ENCODE measurements around the gene SLC13A2.

DNA sequence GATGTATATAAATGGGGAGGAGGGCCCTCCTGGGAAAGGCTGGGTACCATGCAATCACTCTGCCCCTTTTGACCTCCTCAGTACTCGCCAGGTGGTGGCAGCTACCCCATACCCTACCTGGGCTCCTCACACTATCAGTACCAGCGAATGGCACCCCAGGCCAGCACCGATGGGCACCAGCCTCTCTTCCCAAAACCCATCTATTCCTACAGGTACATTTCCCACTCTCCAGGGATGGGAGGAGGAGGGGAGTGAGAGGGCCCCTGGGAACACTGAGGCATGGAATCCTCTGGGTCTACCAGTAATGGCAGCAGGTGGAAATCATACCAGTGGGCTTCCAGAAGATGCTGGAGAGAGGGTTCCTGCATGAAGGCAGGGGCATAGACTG lies 55.6 kb downstream of the SLC13A2 start:
- TF ChIP-seq, protein P1, sequence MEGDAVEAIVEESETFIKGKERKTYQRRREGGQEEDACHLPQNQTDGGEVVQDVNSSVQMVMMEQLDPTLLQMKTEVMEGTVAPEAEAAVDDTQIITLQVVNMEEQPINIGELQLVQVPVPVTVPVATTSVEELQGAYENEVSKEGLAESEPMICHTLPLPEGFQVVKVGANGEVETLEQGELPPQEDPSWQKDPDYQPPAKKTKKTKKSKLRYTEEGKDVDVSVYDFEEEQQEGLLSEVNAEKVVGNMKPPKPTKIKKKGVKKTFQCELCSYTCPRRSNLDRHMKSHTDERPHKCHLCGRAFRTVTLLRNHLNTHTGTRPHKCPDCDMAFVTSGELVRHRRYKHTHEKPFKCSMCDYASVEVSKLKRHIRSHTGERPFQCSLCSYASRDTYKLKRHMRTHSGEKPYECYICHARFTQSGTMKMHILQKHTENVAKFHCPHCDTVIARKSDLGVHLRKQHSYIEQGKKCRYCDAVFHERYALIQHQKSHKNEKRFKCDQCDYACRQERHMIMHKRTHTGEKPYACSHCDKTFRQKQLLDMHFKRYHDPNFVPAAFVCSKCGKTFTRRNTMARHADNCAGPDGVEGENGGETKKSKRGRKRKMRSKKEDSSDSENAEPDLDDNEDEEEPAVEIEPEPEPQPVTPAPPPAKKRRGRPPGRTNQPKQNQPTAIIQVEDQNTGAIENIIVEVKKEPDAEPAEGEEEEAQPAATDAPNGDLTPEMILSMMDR (conservative IDR thresholded peaks at IDR 0.05; ENCODE audit: low read depth in 2 of 2) = no peak
- TF ChIP-seq POLR2AphosphoS5 (IDR thresholded peaks at IDR 0.05; ENCODE audit: low read depth) (no peak), EZH2 (IDR thresholded peaks at IDR 0.05; ENCODE audit: low read depth, unreplicated experiment) (no peak), NANOG (IDR thresholded peaks at IDR 0.05; ENCODE audit: borderline replicate concordance) (no peak), ZNF331 (CRISPR knock-in tag; IDR thresholded peaks at IDR 0.05; ENCODE audit: low read depth) (no peak), CREB1 (CRISPR knock-in tag; IDR thresholded peaks at IDR 0.05; ENCODE audit: low read depth) (no peak), EZH2phosphoT487 (IDR thresholded peaks at IDR 0.05; ENCODE audit: unreplicated experiment) (no peak), STAT1 (IDR thresholded peaks at IDR 0.05; ENCODE audit: unreplicated experiment) (no peak)
- TF ChIP-seq, protein P2, sequence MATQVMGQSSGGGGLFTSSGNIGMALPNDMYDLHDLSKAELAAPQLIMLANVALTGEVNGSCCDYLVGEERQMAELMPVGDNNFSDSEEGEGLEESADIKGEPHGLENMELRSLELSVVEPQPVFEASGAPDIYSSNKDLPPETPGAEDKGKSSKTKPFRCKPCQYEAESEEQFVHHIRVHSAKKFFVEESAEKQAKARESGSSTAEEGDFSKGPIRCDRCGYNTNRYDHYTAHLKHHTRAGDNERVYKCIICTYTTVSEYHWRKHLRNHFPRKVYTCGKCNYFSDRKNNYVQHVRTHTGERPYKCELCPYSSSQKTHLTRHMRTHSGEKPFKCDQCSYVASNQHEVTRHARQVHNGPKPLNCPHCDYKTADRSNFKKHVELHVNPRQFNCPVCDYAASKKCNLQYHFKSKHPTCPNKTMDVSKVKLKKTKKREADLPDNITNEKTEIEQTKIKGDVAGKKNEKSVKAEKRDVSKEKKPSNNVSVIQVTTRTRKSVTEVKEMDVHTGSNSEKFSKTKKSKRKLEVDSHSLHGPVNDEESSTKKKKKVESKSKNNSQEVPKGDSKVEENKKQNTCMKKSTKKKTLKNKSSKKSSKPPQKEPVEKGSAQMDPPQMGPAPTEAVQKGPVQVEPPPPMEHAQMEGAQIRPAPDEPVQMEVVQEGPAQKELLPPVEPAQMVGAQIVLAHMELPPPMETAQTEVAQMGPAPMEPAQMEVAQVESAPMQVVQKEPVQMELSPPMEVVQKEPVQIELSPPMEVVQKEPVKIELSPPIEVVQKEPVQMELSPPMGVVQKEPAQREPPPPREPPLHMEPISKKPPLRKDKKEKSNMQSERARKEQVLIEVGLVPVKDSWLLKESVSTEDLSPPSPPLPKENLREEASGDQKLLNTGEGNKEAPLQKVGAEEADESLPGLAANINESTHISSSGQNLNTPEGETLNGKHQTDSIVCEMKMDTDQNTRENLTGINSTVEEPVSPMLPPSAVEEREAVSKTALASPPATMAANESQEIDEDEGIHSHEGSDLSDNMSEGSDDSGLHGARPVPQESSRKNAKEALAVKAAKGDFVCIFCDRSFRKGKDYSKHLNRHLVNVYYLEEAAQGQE (IDR thresholded peaks at IDR 0.05; ENCODE audit: unreplicated experiment) = no peak
- TF ChIP-seq, protein P3, sequence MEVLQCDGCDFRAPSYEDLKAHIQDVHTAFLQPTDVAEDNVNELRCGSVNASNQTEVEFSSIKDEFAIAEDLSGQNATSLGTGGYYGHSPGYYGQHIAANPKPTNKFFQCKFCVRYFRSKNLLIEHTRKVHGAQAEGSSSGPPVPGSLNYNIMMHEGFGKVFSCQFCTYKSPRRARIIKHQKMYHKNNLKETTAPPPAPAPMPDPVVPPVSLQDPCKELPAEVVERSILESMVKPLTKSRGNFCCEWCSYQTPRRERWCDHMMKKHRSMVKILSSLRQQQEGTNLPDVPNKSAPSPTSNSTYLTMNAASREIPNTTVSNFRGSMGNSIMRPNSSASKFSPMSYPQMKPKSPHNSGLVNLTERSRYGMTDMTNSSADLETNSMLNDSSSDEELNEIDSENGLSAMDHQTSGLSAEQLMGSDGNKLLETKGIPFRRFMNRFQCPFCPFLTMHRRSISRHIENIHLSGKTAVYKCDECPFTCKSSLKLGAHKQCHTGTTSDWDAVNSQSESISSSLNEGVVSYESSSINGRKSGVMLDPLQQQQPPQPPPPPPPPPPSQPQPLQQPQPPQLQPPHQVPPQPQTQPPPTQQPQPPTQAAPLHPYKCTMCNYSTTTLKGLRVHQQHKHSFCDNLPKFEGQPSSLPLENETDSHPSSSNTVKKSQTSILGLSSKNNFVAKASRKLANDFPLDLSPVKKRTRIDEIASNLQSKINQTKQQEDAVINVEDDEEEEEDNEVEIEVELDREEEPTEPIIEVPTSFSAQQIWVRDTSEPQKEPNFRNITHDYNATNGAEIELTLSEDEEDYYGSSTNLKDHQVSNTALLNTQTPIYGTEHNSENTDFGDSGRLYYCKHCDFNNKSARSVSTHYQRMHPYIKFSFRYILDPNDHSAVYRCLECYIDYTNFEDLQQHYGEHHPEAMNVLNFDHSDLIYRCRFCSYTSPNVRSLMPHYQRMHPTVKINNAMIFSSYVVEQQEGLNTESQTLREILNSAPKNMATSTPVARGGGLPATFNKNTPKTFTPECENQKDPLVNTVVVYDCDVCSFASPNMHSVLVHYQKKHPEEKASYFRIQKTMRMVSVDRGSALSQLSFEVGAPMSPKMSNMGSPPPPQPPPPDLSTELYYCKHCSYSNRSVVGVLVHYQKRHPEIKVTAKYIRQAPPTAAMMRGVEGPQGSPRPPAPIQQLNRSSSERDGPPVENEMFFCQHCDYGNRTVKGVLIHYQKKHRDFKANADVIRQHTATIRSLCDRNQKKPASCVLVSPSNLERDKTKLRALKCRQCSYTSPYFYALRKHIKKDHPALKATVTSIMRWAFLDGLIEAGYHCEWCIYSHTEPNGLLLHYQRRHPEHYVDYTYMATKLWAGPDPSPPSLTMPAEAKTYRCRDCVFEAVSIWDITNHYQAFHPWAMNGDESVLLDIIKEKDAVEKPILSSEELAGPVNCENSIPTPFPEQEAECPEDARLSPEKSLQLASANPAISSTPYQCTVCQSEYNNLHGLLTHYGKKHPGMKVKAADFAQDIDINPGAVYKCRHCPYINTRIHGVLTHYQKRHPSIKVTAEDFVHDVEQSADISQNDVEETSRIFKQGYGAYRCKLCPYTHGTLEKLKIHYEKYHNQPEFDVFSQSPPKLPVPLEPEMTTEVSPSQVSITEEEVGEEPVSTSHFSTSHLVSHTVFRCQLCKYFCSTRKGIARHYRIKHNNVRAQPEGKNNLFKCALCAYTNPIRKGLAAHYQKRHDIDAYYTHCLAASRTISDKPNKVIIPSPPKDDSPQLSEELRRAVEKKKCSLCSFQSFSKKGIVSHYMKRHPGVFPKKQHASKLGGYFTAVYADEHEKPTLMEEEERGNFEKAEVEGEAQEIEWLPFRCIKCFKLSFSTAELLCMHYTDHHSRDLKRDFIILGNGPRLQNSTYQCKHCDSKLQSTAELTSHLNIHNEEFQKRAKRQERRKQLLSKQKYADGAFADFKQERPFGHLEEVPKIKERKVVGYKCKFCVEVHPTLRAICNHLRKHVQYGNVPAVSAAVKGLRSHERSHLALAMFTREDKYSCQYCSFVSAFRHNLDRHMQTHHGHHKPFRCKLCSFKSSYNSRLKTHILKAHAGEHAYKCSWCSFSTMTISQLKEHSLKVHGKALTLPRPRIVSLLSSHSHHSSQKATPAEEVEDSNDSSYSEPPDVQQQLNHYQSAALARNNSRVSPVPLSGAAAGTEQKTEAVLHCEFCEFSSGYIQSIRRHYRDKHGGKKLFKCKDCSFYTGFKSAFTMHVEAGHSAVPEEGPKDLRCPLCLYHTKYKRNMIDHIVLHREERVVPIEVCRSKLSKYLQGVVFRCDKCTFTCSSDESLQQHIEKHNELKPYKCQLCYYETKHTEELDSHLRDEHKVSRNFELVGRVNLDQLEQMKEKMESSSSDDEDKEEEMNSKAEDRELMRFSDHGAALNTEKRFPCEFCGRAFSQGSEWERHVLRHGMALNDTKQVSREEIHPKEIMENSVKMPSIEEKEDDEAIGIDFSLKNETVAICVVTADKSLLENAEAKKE (CRISPR knock-in tag; IDR thresholded peaks at IDR 0.05) = no peak
- TF ChIP-seq, protein P4, sequence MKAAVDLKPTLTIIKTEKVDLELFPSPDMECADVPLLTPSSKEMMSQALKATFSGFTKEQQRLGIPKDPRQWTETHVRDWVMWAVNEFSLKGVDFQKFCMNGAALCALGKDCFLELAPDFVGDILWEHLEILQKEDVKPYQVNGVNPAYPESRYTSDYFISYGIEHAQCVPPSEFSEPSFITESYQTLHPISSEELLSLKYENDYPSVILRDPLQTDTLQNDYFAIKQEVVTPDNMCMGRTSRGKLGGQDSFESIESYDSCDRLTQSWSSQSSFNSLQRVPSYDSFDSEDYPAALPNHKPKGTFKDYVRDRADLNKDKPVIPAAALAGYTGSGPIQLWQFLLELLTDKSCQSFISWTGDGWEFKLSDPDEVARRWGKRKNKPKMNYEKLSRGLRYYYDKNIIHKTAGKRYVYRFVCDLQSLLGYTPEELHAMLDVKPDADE (IDR thresholded peaks at IDR 0.05) = no peak

Data from GM23338 (cell line).